MCF 10A (cell line): ENCODE results near the gene KMT2C. TPM values are rescaled to one million over a fixed set of nuclear protein-coding genes. Genes with fewer than 3 reads are reported as not detected.

Experiments
- BruUV-seq: library from RNA; stranded (reverse); fragments of 400-500 nt; replicated peaks from 2 replicates; lab custom pipeline; 2021; lab: Mats Ljungman, UMichigan
- CTCF ChIA-PET: fragments of 300-600 bp; sonication (Branson Sonifier 250); formaldehyde crosslinking; extraction: SDS; loops from one replicate; lab custom pipeline; 2021; ENCODE audit warnings: antibody characterized with exemption, inconsistent platforms; lab: Yijun Ruan, JAX
- POLR2A ChIA-PET: fragments of 300-600, 350-650 bp; sonication (Branson Sonifier 250); formaldehyde crosslinking; extraction: SDS; loops from one replicate; lab custom pipeline; 2020; ENCODE audit warnings: antibody characterized with exemption, inconsistent platforms; lab: Yijun Ruan, JAX
- DNase-seq: peaks from one replicate; pipeline ENCODE4 v3.0.0-alpha.2; 2018; ENCODE audit not compliant: unreplicated experiment
- H3K27ac Mint-ChIP-seq: one replicate; pipeline ENCODE4 v1.8.0; 2022; ENCODE audit warnings: mild to moderate bottlenecking, low read depth, mixed read lengths; ENCODE audit not compliant: unreplicated experiment
- H3K27me3 Mint-ChIP-seq: one replicate; pipeline ENCODE4 v1.8.0; 2022; ENCODE audit warnings: mixed read lengths; ENCODE audit not compliant: insufficient read depth, unreplicated experiment
- H3K36me3 Mint-ChIP-seq: one replicate; pipeline ENCODE4 v1.8.0; 2022; ENCODE audit warnings: mild to moderate bottlenecking, moderate library complexity, mixed read lengths; ENCODE audit not compliant: insufficient read depth, unreplicated experiment
- H3K4me1 Mint-ChIP-seq: one replicate; pipeline ENCODE4 v1.8.0; 2022; ENCODE audit warnings: mixed read lengths; ENCODE audit not compliant: insufficient read depth, unreplicated experiment
- H3K4me3 Mint-ChIP-seq: one replicate; pipeline ENCODE4 v1.8.0; 2022; ENCODE audit warnings: mild to moderate bottlenecking, moderate library complexity, mixed read lengths; ENCODE audit not compliant: unreplicated experiment
- H3K9me3 Mint-ChIP-seq: one replicate; pipeline ENCODE4 v1.8.0; 2022; ENCODE audit warnings: mixed read lengths; ENCODE audit not compliant: unreplicated experiment
- CTCF ChIP-seq: fragments of 200-600 bp; IDR thresholded peaks from one replicate; pipeline ENCODE4 v1.8.0; 2022; ENCODE audit warnings: antibody characterized with exemption, mild to moderate bottlenecking; ENCODE audit not compliant: unreplicated experiment
- intact Hi-C: fragments of 100-400 bp; cut with micrococcal nuclease; formaldehyde crosslinking; loops from 2 replicates; pipeline ENCODE4 v1.14.1; 2022
- total RNA-seq: library from RNA; stranded (reverse); gene quantifications from 2 replicates; pipeline ENCODE4 v1.2.3, GENCODE V29; 2022

The KMT2C gene
- total RNA-seq, 1 experiment from 2014 or later = 54.6 TPM

DNA sequence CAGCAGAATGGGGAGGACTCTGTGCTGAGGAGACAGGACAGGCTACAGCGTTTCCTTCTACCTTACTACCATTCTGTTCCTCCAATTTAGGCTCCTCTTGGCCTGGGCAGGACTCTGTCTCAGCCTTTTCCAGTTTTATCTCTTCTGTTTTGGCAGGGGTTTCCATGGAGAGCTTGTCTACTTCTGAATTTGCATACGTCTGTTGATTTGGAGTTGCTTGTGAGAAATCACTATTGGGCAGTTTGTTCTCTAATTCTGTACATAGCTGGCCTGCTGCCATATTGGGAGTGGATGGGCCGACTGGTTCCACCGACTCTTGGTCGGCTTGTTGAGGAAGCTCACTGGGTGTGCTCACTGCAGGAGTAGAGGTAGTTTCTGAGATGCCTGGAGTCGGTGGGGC, 273.5 kb downstream of the KMT2C start:
- no TSS peak for BruUV-seq
- DNase-seq = no peak
- TF ChIP-seq CTCF = no peak
- intact Hi-C loops = no loop called here
- Mint-ChIP-seq H3K4me3 (no peak overlapping the region), H3K4me1 (no peaks in the 10 kb centered on the region), H3K36me3 (peaks cover 77% of the 10 kb centered on the region), H3K9me3 (no peaks in the 10 kb centered on the region), H3K27ac (no peak overlapping the region), H3K27me3 (no peaks in the 10 kb centered on the region)
- CTCF ChIA-PET = interaction anchor here (6.7 kb wide), 1 partner anchor 17 kb away, joined by 48 read pairs; no protein-coding TSS in a partner anchor
- POLR2A ChIA-PET = no interaction called here

DNA sequence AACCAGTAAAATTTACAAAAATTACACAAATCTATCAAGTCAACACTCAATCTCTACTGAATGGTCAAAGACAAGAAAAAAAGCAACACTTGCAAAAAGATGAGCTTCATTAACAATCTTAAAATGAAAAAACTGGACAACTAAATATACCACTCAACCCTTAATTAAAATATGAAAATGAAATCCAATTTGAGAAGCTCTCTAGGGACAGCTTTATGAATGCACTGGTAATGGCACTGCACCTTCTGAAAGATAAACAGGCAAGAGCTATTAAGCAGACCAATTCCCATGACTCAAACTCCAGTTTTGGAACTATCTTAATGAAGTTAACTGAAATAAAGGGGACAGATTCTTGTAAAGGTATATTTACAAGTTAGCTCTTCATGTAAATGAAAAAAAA, 274.6 kb downstream of the KMT2C start:
- CTCF ChIA-PET = interaction anchor here (0.5 to 6.7 kb wide), 3 partner anchors 16 to 292 kb away, joined by 3 to 48 read pairs (median 4); no protein-coding TSS in a partner anchor
- TF ChIP-seq CTCF = no peak
- POLR2A ChIA-PET = interaction anchor here (0.7 kb wide), 1 partner anchor 21 kb away, joined by 3 read pairs; no protein-coding TSS in a partner anchor

GRCh38 chr7:152158801-152159587, 276.8 kb downstream of the KMT2C start:
- CTCF ChIA-PET = interaction anchor here (6.7 kb wide), 1 partner anchor 14 kb away, joined by 48 read pairs; no protein-coding TSS in a partner anchor
- intact Hi-C loops = no loop called here
- Mint-ChIP-seq H3K27ac (no peak overlapping the region), H3K9me3 (no peaks in the 10 kb centered on the region), H3K27me3 (no peaks in the 10 kb centered on the region), H3K4me1 (no peaks in the 10 kb centered on the region), H3K4me3 (no peak overlapping the region), H3K36me3 (peaks cover 83% of the 10 kb centered on the region)
- no peak for TF ChIP-seq CTCF
- no peak for DNase-seq
- BruUV-seq = no TSS peak
- POLR2A ChIA-PET = no interaction called here

More for the DNA sequence above, 274.6 kb downstream of the KMT2C start:
- intact Hi-C loops = no loop called here
- Mint-ChIP-seq H3K27ac (no peak overlapping the region), H3K4me1 (no peaks in the 10 kb centered on the region), H3K9me3 (no peaks in the 10 kb centered on the region), H3K4me3 (no peak overlapping the region), H3K27me3 (no peaks in the 10 kb centered on the region), H3K36me3 (peaks cover 78% of the 10 kb centered on the region)
- BruUV-seq = no TSS peak
- DNase-seq = no peak

DNA sequence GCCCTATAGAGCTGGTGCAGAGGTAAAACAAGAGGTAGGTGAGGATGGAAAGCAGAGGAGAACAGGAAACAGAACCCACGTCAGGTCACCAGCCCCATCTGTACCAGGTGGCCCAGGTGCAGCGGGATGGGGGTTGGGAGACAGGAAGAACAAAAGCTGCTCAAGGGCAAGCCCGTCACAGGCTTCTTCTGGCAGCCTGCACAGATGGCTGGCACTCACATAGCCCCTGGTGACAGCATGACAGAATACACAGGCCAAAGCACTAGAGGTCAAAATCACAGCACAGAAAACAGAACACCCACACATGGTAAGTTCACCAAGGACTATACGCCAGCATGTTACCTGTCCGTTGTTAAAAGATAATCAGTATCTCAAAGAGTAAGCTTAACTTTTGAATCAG, 283.5 kb downstream of the KMT2C start:
- DNase-seq = no peak
- no peak for TF ChIP-seq CTCF
- intact Hi-C loops = no loop called here
- Mint-ChIP-seq H3K27me3 (no peaks in the 10 kb centered on the region), H3K4me3 (no peak overlapping the region), H3K9me3 (no peaks in the 10 kb centered on the region), H3K36me3 (peaks cover 83% of the 10 kb centered on the region), H3K4me1 (no peaks in the 10 kb centered on the region), H3K27ac (peak overlapping the region; percentile 17)
- no TSS peak for BruUV-seq
- CTCF ChIA-PET = interaction anchor here (1.0 kb wide), 1 partner anchor 8 kb away, joined by 3 read pairs; no protein-coding TSS in a partner anchor
- POLR2A ChIA-PET = interaction anchor here (1.1 kb wide), 1 partner anchor 12 kb away, joined by 4 read pairs; no protein-coding TSS in a partner anchor
